GM12878 (cell line): Measurements from ENCODE around the gene MND1.

Experiments used
- CBX5 ChIP-seq: sonication (generic); IDR thresholded peaks from 2 replicates; pipeline ENCODE4 v1.6.1; 2016; ENCODE audit warnings: low read depth, moderate library complexity, mild to moderate bottlenecking, inconsistent platforms
- CTCF ChIP-seq, 3 experiments: IDR thresholded peaks in 2 of 3; conservative IDR thresholded peaks in 1 of 3; 2 replicates each; pipeline ENCODE4 v1.5.1; 2011; ENCODE audit warnings: low read depth in 3 of 3, low read length in 3 of 3, mild to moderate bottlenecking in 3 of 3, control low read depth in 2 of 3, moderate library complexity in 2 of 3, inconsistent platforms in 1 of 3, mixed read lengths in 1 of 3; ENCODE audit not compliant: control insufficient read depth in 2 of 3, insufficient read depth in 1 of 3; ENCODE audit errors: extremely low read depth in 1 of 3
- EZH2 ChIP-seq: IDR thresholded peaks from 2 replicates; pipeline ENCODE4 v1.6.1; 2012; ENCODE audit warnings: low read depth, mild to moderate bottlenecking, control low read depth, inconsistent platforms, low read length, borderline replicate concordance; ENCODE audit not compliant: control insufficient read depth
- GATAD2B ChIP-seq: fragments of 450-650 bp; conservative IDR thresholded peaks from 2 replicates; pipeline ENCODE4 v1.6.1; 2017; ENCODE audit warnings: low read depth, mild to moderate bottlenecking, moderate library complexity
- MAX ChIP-seq: IDR thresholded peaks from 2 replicates; pipeline ENCODE4 v1.6.1; 2012; ENCODE audit warnings: low read depth, low read length, improper control_type of control experiment
- PRDM15 ChIP-seq: fragments of 450-650 bp; formaldehyde crosslinking; IDR thresholded peaks from 2 replicates; pipeline ENCODE4 v1.4.0; 2020; ENCODE audit warnings: mild to moderate bottlenecking, moderate library complexity
- SIN3A ChIP-seq: IDR thresholded peaks from 2 replicates; pipeline ENCODE4 v1.6.1; 2012; ENCODE audit warnings: low read depth, low read length, improper control_type of control experiment
- TAF1 ChIP-seq: IDR thresholded peaks from 2 replicates; pipeline ENCODE4 v1.6.1; 2011; ENCODE audit warnings: mild to moderate bottlenecking, low read depth, low read length, borderline replicate concordance
- ZBED1 ChIP-seq: IDR thresholded peaks from 2 replicates; pipeline ENCODE4 v1.6.1; 2016; ENCODE audit warnings: borderline replicate concordance

- TF ChIP-seq GATAD2B (no peak), CTCF (IDR thresholded peaks at IDR 0.05 in 2 of 3, conservative IDR thresholded peaks at IDR 0.05 in 1 of 3; ENCODE audit: control insufficient read depth in 2 of 3, extremely low read depth in 1 of 3, insufficient read depth in 1 of 3, low read depth in 3 of 3, low read length in 3 of 3) (no peak), MAX (no peak), EZH2 (no peak), CBX5 (no peak), TAF1 (no peak), PRDM15 (no peak), SIN3A (no peak), ZBED1 (no peak)
These were observed 48.3 kb upstream of the MND1 start for GRCh38 chr4:153296040-153296823.
